ENCODE data around the gene UROC1. TPM values are rescaled to one million over a fixed set of nuclear protein-coding genes. Genes with fewer than 3 reads are reported as not detected.

The UROC1 gene
- total RNA-seq, 1 experiment from 2014 or later, result 0.02 TPM

GRCh38 chr3:126441256-126441880 is 76.2 kb downstream of the UROC1 start:
- no peak for DNase-seq (ENCODE audit: low read depth)

GRCh38 chr3:126440709-126440995 is 76.9 kb downstream of the UROC1 start:
- no peak for DNase-seq (ENCODE audit: low read depth)

- DNase-seq (ENCODE audit: low read depth), result no peak
Observed at GRCh38 chr3:126439968-126440708, 77.4 kb downstream of the UROC1 start.

- no peak for DNase-seq (ENCODE audit: low read depth)
Observed at GRCh38 chr3:126439346-126439967, 78.1 kb downstream of the UROC1 start.

GRCh38 chr3:126438746-126439145 is 78.8 kb downstream of the UROC1 start:
- DNase-seq (ENCODE audit: low read depth), result no peak

GRCh38 chr3:126438186-126438585 is 79.4 kb downstream of the UROC1 start:
- DNase-seq (ENCODE audit: low read depth), result no peak

GRCh38 chr3:126436826-126437717 is 80.5 kb downstream of the UROC1 start:
- no peak for DNase-seq (ENCODE audit: low read depth)

- no peak for DNase-seq (ENCODE audit: low read depth)
Observed at GRCh38 chr3:126435456-126436315, 81.9 kb downstream of the UROC1 start.

- no peak for DNase-seq (ENCODE audit: low read depth)
Observed at GRCh38 chr3:126434931-126435411, 82.6 kb downstream of the UROC1 start.

GRCh38 chr3:126434264-126434590 is 83.3 kb downstream of the UROC1 start:
- no peak for DNase-seq (ENCODE audit: low read depth)

GRCh38 chr3:126433496-126434263 is 83.9 kb downstream of the UROC1 start:
- DNase-seq (ENCODE audit: low read depth), result no peak

- no peak for DNase-seq (ENCODE audit: low read depth)
Observed at GRCh38 chr3:126433105-126433430, 84.5 kb downstream of the UROC1 start.

- DNase-seq (ENCODE audit: low read depth), result peak; percentile 25
Observed at GRCh38 chr3:126432361-126433104, 85.0 kb downstream of the UROC1 start.

Other genes with a start within 250 kb of the UROC1 start
- gene KLF15, start 160.4 kb downstream of the UROC1 start, total RNA-seq (2014; rRNA removed; shearing (Covaris generic)), result 0.10 TPM in 1 of 2 replicates, not detected in the other
- gene CFAP100, start 122.9 kb downstream of the UROC1 start, total RNA-seq (2014; rRNA removed; shearing (Covaris generic)), result not detected in 2 replicates
- 13.5 and 26.6 TPM in 2 replicates for gene ZXDC, start 41.9 kb downstream of the UROC1 start, total RNA-seq (2014; rRNA removed; shearing (Covaris generic))
- not detected in 2 replicates for gene CHST13, start 6.4 kb upstream of the UROC1 start, total RNA-seq (2014; rRNA removed; shearing (Covaris generic))
- gene C3orf22, start 41.2 kb upstream of the UROC1 start, total RNA-seq (2014; rRNA removed; shearing (Covaris generic)), result not detected in 2 replicates
- 4.0 and 7.8 TPM in 2 replicates for gene TXNRD3, start 137.4 kb upstream of the UROC1 start, total RNA-seq (2014; rRNA removed; shearing (Covaris generic))
- gene CHCHD6, start 186.5 kb upstream of the UROC1 start, total RNA-seq (2014; rRNA removed; shearing (Covaris generic)), result 18.7 and 18.8 TPM in 2 replicates

Measured in M059J (cell line).